SK-N-SH (cell line): ENCODE measurements around the gene LMX1A.

ENCODE experiments used
- TF ChIP-seq, protein P1 (sequence below): fragments of 150-350 bp; IDR thresholded peaks from 2 replicates; pipeline ENCODE4 v1.6.1; 2016; ENCODE audit warnings: mild to moderate bottlenecking, low read depth, low read length
- TF ChIP-seq, protein P2 (sequence below): fragments of 200-600 bp; sonication (generic); IDR thresholded peaks from 2 replicates; pipeline ENCODE4 v1.6.1; 2017; ENCODE audit warnings: antibody characterized with exemption, mild to moderate bottlenecking, moderate library complexity

DNA sequence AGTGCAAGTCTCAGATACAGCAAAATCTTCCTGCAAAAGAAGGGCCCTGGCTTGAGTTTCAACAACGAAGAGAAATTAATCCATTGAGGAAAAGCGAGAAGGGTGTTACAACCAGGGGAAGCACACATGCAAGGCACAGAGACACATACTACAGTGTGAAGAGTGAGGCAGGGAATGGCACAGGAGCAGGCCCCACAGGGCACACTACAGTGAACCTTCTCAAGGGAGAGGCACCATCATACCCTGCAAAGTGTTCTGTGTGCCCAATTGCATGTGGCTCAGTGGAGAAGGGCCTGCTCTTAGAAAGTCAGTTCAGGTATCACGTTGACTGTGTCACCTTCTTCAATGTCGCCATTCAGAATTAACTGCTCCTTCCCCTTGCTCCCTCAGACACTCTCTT lies 60.3 kb downstream of the LMX1A start:
- TF ChIP-seq, protein P1, sequence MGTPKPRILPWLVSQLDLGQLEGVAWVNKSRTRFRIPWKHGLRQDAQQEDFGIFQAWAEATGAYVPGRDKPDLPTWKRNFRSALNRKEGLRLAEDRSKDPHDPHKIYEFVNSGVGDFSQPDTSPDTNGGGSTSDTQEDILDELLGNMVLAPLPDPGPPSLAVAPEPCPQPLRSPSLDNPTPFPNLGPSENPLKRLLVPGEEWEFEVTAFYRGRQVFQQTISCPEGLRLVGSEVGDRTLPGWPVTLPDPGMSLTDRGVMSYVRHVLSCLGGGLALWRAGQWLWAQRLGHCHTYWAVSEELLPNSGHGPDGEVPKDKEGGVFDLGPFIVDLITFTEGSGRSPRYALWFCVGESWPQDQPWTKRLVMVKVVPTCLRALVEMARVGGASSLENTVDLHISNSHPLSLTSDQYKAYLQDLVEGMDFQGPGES: no peak
- TF ChIP-seq, protein P2, sequence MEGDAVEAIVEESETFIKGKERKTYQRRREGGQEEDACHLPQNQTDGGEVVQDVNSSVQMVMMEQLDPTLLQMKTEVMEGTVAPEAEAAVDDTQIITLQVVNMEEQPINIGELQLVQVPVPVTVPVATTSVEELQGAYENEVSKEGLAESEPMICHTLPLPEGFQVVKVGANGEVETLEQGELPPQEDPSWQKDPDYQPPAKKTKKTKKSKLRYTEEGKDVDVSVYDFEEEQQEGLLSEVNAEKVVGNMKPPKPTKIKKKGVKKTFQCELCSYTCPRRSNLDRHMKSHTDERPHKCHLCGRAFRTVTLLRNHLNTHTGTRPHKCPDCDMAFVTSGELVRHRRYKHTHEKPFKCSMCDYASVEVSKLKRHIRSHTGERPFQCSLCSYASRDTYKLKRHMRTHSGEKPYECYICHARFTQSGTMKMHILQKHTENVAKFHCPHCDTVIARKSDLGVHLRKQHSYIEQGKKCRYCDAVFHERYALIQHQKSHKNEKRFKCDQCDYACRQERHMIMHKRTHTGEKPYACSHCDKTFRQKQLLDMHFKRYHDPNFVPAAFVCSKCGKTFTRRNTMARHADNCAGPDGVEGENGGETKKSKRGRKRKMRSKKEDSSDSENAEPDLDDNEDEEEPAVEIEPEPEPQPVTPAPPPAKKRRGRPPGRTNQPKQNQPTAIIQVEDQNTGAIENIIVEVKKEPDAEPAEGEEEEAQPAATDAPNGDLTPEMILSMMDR: no peak
